ENCODE results near the gene KCNIP1. TPM values are rescaled to one million over a fixed set of nuclear protein-coding genes. Genes with fewer than 3 reads are reported as not detected.

The KCNIP1 gene
- total RNA-seq, 1 donor from 2014 or later: 20.8 TPM

DNA sequence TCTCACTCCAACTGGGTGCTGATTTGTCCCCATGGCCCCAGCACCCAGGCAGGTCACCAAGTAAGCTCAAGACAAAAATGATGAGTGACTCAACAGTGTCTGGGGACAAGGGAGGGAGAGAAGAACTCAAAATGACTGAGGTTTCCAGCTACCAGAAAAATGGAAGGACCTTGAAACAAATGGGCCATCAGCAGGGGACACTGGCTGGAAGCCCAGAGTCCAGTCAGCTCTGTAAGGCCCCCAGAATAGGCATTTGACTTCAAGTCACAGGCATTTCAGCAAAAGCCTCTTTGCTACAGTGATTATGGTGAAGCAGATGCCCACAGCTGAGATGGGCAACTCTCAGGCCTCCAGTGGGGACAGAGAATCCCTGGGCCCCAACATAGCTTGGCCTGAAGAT, 140.7 kb downstream of the KCNIP1 start:
- no peak for DNase-seq

DNA sequence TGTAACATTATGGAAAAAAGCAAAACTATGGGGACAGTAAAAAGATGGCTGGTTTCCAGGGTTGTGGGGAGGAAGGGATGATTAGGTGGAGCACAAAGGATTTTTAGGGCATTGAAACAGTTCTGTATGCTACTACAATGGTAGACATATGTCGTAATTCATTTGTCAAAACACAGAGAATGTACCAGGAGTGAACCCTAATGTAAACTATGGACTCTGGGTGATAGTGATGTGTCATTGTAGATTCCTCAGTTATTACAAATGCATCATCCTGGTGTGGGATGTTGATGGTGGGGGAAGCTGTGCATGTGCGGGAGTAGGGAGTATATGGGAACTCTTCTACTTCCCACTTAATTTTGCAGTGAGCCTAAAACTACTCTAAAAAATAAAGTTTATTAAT, 144.7 kb downstream of the KCNIP1 start:
- no peak for DNase-seq

GRCh38 chr5:170650850-170651249, 147.0 kb downstream of the KCNIP1 start:
- DNase-seq: no peak

GRCh38 chr5:170651604-170652277, 147.9 kb downstream of the KCNIP1 start:
- no peak for DNase-seq

DNA sequence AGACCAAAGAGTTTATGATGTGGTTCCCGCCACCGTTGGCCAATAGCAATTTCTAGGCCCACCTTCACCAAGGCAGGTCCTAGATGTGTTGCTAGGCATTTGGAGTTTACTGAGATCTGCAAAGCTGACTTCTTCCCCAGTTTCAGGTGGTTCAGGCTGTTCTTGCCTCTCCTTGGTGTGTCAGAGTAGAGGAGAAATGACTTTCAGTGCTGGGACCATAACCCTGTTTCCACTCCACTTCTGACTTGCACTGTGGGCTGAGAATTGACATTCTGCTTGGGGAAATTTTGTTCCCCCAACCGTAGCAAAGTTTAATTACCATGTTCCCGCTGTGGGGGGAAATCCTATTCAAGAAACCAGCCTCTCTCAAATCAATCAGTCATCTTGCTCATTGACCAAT, 151.7 kb downstream of the KCNIP1 start:
- no peak for DNase-seq

DNA sequence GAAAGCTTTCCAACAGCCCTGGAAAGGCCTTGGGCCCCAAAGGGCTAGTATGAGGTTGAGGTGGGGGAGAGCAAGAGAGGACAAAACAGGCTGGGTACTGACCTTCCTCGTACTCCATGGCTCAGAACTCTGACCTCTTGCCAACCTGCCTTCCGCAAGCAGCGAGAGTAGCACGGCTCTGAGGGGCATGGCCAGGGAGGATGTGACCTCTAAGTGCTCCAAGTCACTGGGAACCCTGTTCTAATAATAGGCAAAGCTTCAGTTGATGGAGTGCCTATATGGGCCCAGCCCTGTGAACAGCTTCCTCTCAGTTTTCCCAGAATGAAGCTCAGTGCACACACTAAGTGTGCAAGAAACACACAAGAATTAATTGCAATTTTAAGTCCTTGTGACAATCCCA, 152.1 kb downstream of the KCNIP1 start:
- no peak for DNase-seq

GRCh38 chr5:170656346-170656745, 152.5 kb downstream of the KCNIP1 start:
- no peak for DNase-seq

- DNase-seq: no peak
Observed at GRCh38 chr5:170660531-170660930, 156.7 kb downstream of the KCNIP1 start.

- no peak for DNase-seq
Observed at GRCh38 chr5:170662966-170663365, 159.1 kb downstream of the KCNIP1 start.

DNA sequence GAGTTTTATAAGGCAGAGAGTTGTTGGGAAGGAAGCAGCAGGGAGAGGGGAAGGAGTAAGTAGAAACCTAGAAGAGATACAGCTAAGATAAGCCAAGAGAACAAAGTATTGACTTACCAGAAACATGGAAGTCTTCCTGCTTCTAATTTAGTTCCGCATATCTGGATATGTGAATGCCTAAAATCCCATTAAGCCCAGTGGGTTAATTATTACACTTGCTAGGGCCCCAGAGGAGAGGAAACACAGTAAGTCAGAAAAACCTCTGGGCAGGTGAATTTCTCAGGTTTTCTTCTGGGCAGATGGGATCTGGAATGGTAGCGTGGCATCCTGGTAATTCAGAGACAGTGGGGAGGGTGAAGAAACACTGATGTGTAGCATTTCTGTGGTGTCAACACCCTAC, 175.0 kb downstream of the KCNIP1 start:
- DNase-seq: no peak

DNA sequence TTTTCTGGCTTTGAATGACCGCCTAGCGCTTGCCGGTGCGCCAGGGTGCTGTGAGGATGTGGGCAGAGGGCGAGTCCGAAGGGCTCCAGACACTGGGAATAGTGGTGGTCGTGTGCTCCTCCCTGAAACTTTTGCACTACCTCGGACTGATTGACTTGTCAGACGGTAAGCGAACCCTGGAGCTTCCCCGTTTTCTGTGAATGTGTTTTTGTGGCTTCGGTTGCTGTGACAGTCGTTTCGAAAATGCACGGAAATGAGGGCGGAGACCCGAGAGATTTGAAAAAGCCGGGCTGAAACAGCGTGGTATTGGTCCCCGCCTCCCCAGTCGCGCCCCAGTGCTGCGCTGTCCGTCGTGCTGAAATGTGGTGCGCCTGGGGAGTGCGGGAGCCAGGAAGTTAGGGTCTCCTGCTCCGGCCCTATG, 177.2 kb downstream of the KCNIP1 start:
- DNase-seq: peak; percentile 64

GRCh38 chr5:170691657-170692056, 187.8 kb downstream of the KCNIP1 start:
- no peak for DNase-seq

- DNase-seq: no peak
Observed at GRCh38 chr5:170693701-170694100, 189.9 kb downstream of the KCNIP1 start.

DNA sequence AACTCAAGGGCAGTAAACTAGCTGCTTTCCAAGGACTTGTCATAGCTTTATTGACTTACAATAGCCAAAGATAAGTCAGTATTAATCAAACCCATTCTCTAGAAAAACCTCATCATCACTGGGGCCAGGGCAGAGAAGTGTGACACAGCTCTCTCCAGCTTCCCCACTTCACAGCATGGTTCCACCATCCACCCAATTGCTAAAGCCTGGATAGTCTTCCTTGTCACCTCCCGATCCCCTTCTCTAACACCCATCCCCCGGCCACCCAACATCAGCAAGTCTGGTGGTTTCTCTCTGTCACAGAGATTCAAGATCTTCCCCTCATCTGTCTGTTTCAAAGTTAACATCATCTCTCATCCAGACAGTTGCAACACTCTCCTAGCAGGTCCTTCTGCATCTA, 191.1 kb downstream of the KCNIP1 start:
- DNase-seq: no peak

DNA sequence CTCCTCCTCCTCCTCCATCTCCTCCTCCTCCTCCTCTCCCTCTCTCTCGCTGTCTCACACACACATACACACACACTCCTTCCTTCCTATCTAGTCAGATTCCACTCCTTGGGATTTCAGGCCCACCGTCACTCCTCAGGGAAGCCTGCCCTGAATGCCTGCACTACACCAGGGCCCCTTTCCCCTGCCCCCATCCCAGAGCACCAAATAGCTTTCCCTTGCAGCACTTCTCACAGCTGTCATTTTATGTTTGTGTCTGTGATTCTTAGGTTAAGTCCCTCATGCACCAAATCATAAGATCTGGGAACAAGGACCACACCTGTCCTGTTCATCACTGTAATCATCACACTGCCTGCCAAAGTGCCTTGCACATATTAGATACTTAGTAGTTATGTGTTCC, 193.2 kb downstream of the KCNIP1 start:
- no peak for DNase-seq

- DNase-seq: no peak
Observed at GRCh38 chr5:170700503-170700902, 196.7 kb downstream of the KCNIP1 start.

- no peak for DNase-seq
Observed at GRCh38 chr5:170701334-170701733, 197.5 kb downstream of the KCNIP1 start.

- DNase-seq: no peak
Observed at GRCh38 chr5:170704417-170705192, 200.8 kb downstream of the KCNIP1 start.

GRCh38 chr5:170709640-170710039, 205.8 kb downstream of the KCNIP1 start:
- DNase-seq: no peak

DNA sequence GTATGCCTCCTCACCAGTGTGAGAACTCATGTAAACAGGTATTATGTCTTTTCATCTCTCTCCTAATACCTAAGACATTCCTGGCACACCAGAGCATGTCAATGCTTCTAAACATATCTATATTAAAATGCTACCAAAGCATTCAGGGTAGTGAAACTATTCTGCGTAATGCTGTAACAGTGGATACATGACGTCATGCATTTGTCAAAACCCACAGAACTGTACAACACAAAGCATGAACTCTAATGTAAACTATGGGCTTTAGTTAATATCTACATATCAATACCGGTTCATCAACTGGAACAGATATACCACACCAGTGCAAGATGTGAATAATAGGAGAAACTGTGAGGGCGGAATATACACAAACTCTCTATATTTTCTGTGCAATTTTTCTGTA, 207.5 kb downstream of the KCNIP1 start:
- DNase-seq: no peak

- no peak for DNase-seq
Observed at GRCh38 chr5:170715141-170715540, 211.3 kb downstream of the KCNIP1 start.

DNA sequence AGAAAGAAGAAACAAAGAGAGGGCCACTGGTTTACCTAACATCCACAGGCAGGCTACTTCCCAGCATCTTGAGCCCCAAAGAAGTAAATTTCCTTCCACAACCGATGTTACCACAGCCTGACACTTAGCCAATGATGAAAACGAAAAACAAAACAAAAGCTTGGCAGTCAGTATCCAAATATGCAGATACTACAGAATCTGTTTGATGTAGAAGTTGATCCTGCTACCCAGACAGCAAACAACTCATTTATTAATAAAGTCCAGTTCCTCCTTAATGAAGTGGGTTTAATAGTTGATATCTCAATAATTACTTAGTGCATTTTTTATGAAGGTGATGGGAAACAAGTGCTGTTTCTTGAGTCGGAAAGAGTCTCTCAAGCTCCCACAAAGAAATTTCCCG, 212.6 kb downstream of the KCNIP1 start:
- DNase-seq: no peak

DNA sequence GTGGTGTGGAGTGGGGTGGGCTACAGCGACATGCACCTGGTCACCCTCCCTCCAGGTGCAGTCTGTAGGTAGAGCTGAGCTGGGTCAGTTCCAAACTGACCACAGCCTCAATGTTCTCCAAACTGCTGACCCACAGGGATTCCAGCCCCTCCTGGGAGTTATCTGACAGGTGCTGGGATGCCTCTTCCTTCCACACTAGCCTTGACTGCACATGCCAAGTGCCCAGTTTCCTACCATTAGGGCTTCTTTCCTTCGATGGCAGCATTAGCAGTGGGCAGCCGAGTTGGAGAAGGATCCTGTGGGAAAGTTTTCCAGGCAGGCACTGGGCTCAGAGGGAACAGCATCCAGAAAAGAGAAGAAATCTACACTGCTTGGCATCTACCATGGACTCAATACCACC, 215.7 kb downstream of the KCNIP1 start:
- DNase-seq: no peak

DNA sequence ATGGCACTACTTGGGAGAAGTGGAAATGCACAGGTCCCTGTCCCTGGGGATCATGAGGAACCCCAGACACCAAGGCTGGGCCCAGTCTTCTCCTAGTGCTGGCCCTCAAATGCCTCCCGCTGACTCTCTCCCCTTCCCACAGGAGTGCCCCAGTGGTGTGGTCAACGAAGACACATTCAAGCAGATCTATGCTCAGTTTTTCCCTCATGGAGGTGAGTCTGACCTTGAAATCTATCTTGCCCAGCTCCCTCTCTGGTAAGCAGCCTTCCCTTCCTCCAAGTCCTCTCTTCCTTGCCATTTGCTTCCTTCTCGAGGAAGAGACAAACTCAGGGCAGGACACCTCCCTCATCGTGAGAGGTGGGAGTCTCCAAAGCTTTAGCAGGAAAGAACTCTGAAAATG, 216.4 kb downstream of the KCNIP1 start:
- DNase-seq: no peak

Measured in dermis blood vessel endothelial cell (primary cell).